ENCODE results near the gene BTN3A1. TPM values are rescaled to one million over a fixed set of nuclear protein-coding genes. Genes with fewer than 3 reads are reported as not detected.
A peak's percentile ranks its signal among the peaks of the same experiment; 100 is the strongest.
"Not testable (repeated sequence)": the region's sequence is repeated elsewhere in the genome, so short reads cannot be mapped to it uniquely, and the experiment has no call there.

BTN3A1 gene
- total RNA-seq, 1 donor from 2014 or later = 18.4 TPM

DNA sequence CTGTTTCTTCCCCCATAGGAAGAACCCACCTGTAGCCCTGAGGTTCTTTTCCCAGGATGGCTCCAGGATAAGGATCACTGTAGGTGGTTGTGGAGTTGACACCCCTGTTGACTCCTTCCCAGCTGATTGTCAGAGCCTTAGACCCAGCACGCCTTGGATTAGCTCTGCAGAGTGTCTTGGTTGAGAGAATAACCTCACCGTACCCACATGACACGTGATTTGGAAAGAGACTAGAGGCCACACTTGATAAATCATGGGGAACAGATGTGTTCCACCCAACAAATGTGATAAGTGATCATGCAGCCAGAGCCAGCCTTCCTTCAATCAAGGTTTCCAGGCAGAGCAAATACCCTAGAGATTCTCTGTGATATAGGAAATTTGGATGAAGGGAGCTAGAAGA lies 12.2 kb downstream of the BTN3A1 start:
- peak; percentile 33 for DNase-seq (ENCODE audit: low read depth)

DNA sequence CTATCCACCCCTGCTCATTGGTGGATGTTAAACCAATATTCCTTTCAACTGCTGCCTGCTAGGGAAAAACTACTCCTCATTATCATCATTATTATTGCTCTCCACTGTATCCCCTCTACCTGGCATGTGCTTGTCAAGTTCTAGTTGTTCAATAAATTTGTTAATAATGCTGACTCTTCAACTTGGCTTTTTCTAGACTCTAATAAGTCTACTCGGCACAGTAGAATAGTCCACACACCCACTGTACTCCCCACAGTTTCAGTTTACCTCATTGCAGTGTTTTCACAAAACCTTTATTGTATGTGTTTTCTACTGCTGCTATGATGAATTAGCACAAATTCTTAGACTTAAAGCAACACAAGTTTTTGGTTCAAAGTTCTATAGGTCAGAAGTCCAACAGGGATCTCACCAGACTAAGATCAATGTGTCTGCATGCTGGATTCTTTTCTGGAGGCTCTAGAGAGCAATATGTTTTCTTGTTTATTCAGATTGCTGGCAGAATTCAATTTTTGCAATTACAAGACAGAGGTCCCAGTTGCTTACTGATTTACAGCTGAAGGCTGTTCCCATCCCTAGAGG lies 13.1 kb downstream of the BTN3A1 start:
- DNase-seq (ENCODE audit: low read depth) = no peak

DNA sequence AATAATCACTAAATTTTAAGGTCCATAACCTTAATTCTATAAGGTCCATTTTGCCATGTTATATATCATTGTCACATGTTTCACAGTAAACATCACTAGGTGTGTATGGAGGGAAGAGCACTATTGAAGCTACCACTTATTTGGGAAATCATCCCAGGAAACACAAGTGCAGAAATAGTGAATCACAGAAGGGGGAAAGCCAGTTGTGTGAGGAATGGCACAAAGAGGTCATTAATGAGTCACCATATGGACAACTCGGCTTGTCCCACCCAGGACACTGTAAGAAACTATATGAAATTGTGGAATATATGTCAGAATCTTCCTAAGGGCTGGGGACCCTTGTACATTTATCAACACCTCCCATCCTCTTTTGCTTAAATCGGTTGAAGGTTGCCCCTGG lies 13.7 kb downstream of the BTN3A1 start:
- DNase-seq (ENCODE audit: low read depth) = no peak

DNA sequence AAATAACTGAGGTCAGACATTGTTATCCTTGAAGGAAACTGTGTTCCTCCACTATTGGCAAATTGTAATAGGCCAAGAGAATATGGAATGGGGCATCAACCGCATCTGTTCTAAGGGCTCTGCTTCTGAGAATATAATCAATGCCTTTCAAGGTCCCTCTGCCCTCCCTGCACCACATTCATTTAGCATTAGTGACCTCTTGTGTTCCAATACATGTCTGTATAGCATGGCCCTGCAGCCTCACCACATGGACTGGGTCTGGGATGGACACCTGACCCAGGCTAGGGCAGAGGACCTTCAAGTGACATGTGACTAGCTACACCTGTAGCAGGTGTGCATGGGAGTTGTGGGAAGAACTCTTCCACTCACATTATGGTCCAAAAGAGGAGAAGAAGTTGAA lies 14.2 kb downstream of the BTN3A1 start:
- DNase-seq (ENCODE audit: low read depth) = no peak

DNA sequence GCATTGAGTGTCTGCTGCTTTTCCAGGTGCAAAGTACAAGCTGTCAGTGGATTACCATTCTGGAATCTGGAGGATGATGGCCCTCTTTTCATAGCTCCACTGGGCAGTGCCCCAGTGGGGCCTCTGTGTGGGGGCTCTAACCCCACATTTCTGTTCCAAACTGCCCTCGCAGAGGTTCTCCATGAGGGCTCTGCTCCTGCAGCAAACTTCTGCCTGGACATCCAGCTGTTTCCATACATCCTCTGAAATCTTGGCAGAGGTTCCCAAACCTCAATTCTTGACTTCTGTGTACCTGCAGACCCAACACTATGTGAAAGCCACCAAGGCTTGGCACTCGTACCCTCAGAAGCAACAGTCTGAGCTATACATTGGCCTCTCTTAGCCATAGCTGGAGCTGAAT lies 16.0 kb downstream of the BTN3A1 start:
- not testable (repeated sequence) for DNase-seq (ENCODE audit: low read depth)

DNA sequence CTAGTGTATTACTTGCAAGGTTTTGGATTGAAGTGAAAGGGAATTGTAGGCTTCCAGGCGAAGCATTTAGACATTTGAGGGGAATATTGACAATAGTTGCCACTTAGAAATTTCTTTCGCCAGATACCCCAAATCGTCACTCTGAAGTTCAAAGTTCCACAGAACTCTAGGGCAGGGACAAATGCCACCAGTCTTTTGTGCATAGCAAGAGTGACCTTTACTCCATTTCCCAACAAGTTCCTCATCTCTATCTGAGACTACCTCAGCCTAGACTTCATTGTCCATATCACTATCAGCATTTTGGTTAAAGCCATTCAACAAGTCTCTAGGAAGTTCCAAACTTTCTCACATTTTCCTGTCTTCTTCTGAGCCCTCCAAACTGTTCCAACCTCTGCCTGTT lies 16.7 kb downstream of the BTN3A1 start:
- DNase-seq (ENCODE audit: low read depth) = not testable (repeated sequence)

DNA sequence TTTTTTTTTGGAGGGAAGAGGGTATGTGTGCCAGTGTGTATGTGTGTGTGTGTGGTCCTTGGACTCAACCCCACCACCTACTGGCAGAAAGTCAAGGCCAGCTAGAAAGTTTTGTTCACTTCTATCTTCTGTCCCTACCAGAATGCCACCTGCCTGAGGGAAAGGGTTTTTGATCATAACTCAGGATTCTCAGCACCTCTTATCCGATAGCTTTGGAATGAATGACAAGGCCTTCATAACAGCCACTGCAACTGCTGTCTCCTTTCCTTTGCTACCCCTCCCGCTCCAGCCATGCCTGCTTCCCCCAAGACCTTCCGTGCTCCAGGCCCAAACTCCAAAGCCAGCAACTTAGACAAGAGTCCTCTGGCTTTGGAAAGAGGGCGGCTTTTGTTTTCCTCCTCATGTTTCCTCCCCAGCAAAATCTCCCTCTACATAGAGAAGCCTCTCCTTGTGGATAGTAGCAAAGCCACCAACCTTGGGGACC lies 18.7 kb downstream of the BTN3A1 start:
- DNase-seq (ENCODE audit: low read depth) = peak; percentile 31

DNA sequence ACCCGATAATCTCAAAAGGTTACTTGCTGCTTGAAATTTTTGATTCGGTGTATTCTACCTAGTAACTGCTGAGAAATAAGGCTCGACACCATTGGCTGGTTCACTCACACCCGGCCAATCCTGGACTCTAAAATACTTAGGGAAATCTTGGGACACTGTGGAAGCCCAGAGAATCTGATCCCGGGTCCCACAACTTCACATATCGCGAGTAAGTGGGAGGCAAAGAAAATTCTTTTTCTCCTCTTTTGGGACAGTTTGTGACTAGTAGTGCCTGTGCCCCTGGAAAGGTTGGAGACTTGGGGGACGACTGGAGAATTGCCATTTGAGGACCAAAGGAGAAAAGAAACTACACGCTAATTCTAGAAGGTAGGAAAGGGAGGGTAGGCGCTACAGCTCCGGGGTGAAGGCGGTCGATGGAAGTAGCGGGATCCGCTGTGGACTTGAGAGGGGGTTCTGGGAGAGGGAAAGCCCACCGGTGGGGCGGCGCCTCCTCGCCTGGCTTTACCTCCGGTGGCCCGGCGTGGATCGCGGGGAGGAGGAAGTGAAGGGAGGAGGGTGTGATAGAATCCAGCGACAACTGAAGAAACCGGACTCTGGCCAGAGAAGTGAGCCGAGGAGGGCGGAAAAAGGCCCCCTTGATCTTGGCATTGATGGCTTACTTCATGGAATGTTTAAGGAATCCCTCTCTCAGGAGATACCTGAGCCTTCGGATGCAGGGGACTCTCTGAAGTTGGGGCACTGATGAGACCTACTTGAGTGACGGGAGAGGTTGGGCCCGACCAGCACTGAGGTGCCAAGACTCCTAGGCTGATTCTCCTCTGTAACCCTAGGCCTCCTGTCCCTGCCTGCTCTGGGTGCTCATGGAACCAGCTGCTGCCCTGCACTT lies 19.4 kb downstream of the BTN3A1 start:
- peak; percentile 92 for DNase-seq (ENCODE audit: low read depth)

DNA sequence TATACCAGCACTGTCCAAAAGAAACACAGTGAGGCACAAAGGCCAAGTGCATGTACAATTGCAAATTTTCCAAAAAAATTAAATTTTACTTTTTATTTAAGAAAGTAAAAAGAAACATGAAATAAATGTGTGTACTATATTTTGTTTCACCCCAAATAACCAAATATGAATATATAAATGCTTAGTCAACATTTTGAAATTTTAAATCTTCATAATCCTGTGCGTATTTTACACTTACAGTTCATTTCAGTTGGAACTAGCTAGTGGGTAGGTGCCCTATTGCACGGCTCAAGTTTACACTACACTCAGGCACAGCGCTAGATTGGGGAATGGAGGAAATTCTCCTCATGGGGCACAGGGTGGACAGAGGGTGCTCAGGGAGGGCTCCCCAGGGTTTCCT lies 20.3 kb downstream of the BTN3A1 start:
- DNase-seq (ENCODE audit: low read depth) = no peak

DNA sequence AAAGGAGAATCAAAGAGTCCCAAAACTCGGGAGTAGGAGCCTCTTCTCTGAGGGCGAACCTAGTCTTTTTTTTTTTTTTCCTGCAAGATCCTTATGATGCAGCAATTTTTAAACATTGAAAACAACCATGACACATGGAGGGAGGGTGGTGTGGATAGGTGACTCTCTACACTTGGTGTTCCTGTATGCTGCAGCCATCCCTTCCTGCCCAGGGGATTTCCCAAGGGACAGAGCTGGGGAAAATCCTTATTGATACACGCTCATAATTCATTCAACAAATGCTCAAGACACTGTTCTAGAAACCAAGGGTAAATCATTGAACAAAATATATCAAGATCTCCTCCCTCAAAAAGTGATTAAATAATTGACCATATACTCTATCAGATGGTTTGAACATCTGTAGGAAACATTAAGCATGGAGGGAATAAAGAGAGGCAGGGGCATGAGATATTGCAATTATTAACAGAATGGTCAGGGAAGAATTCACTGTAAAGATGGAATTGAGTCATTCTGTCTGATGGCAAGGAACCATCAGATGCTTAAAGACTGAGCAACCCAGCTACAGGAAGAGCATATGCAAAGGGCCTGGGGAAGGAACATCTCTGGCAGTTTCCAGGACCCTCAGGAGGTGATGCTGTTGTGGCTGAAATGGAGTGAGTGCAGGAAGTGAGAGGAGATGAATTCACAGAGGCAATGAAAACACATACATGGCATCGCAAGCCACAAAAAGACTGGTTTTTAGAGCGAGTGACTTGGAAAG lies 24.8 kb downstream of the BTN3A1 start:
- DNase-seq (ENCODE audit: low read depth) = no peak

DNA sequence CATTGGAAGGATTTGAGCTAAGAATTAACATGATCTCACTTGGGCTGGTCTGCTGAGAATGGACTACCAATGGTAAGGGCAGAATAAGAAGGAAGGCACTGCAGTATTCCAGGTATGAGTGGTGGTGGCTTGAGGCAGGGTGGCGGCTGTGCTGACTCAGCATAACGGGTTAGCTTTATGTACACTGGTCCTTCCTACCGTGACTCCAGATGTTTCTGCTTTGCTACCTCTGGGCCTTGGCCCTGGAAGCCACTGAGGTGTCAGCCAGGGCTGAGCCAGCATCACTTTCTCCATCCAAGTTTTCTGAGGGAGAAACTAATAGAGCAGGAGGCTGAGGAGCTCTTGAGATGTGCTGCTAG lies 25.4 kb downstream of the BTN3A1 start:
- DNase-seq (ENCODE audit: low read depth) = no peak

DNA sequence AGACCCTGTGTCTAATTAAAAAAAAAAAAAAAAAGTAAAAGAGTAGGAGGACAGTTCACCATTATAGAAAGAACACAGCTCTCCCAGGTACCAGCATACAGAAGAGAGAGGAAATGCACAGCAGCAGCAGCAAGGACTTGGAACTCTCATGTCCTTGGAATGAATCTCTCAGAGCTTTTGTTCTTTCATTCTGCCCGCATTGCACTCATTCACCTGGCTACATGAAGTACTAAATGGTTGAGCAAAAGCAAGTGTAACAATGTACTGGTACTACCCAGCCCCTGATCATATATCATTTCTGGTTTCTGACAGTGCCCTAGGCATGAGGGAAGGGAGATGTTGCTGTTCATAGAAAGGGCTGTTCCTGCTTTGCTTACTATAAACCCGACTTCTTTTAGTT lies 26.1 kb downstream of the BTN3A1 start:
- DNase-seq (ENCODE audit: low read depth) = no peak

DNA sequence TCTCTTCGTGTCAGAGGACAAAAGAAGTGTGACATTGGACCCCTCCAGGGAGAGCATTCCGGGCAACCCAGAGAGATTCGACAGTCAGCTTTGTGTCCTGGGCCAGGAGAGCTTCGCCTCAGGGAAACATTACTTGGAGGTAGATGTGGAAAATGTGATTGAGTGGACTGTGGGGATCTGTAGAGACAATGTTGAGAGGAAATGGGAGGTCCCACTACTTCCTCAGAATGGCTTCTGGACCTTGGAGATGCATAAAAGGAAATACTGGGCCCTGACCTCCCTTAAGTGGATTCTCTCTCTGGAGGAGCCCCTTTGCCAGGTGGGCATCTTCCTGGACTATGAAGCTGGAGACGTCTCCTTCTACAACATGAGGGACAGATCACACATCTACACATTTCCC lies 28.7 kb downstream of the BTN3A1 start:
- DNase-seq (ENCODE audit: low read depth) = no peak

DNA sequence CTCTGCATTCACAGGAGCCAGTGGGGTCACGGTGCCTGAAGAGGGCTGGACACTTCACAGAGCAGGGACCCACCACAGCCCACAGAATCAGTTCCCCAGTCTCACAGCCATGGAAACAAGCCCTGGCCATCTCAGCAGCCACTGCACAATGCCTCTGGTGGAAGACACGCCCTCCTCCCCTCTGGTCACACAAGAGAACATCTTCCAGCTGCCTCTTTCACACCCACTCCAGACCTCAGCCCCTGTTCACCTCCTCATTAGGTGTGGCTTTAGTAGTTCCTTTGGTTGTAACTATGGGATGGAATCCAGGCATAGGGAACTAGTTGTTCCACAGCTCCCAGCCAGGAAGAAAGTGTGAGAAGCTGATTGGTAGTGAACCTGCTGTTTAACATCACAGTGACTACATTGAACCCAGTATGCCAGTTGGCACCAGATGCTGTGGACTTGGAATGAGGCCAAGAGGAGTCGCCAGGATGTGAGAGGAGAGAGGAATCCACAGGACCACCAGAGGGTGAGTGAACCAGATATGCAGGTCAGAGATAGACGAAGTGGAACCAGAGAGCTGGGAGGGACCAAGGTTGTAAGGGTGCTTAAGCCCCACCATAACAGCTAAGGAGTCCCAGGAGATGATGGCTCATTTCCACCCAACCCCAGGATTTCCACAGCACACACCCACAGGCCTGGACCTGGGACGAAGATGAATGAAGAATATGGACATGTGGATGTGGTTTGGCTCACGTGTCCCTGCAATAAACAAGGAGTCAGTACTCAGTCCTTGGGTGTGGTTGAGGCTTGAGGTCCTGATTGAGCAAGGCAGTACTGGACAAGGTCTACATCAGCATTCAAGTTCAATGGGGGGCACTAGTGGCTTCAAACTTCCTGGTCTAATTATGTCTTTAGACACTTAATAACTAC lies 29.4 kb downstream of the BTN3A1 start:
- no peak for DNase-seq (ENCODE audit: low read depth)

DNA sequence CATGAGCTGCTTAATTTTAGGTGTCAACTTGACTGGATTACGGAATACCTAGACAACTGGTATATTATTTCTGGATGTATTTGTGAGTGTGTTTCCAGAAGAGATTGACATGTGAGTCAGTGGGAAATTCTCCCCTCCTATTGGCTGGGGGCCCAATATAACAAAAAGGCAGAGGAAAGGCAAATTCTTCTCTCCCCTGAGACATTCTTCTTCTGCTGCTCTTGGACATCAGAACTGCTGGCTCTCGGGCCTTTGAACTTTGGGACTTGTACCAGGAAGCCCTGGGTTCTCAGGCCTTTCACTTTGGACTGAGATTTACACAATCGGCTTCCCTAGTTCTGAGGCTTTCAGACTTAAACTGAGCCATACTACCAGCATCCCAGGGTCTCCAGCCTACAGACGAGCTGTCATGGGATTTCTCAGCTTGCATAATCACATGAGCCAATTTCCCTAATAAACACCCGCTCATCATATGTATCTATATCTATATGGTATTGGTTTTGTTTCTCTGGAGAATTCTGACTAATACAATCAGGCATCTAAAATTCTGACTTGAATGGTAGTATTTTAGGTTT lies 30.6 kb downstream of the BTN3A1 start:
- DNase-seq (ENCODE audit: low read depth) = no peak

DNA sequence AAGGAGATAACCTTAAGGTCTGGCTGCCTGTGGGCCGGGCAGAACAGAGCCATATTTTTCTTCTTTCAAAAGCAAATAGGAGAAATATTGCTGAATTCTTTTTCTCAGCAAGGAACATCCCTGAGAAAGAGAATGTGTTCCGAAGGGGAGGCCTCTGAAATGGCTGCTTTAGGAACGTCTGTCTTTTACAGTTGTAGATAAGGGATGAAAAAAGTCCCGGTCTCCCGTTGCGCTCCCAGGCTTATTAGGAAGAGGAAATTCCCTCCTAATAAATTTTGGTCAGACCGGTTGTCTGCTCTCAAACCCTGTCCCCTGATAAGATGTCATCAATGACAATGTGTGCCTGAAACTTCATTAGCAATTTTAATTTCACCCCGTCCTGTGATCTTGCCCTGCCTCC lies 31.6 kb downstream of the BTN3A1 start:
- DNase-seq (ENCODE audit: low read depth) = not testable (repeated sequence)

DNA sequence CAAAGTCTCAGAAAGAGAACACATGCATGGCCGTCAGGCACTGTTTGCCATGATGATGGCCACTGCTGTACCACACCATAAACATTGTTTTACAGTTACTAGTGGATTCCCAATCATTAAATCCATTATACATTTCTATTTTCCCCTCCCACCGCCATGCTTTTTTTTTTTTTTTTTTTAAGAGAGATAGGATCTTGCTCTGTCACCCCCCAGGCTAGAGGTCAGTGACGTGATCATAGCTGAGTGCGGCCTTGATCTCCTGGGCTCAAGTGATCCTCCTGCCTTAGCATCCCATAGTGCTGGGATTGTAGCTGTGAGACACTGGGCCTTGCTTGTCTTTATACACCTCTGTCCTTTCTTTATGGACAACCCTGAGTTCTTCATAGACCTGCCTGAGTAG lies 33.9 kb downstream of the BTN3A1 start:
- DNase-seq (ENCODE audit: low read depth) = no peak

DNA sequence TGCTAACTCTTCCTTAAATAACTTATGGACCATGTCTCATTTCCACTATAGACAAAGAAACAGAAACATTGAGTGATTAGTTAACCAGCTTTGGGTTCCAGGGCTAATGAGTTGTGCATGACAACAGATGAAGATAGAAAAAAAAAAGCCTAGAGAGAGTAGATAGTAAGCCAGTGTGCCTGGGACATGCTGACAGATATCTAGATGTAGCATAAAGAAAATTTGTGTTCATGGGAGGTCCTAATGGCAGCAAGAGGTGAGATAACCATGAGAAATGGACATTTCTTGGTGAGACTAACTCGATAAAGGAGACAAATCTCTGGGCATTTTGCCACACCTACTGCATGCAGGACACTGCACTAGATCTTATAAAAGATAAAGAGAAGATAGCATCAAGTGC lies 35.5 kb downstream of the BTN3A1 start:
- DNase-seq (ENCODE audit: low read depth) = no peak

DNA sequence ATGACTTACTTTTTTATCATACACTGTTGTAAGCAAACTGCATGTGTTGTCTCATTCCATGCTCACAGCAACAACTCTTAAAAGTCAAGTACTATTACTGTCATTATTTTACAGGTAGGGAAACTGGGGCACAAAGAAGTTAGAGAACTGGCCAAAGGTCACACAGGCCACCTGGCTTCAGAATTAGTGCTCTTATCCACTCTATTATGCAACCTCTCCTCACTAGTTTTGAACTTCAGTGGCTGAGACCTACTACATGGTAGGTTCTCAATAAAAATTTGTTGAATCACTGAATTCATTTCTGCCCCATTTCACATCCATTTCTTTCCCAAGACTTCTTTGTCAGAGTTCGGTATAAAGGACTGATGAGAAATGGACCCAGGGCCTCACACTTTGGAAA lies 35.9 kb downstream of the BTN3A1 start:
- no peak for DNase-seq (ENCODE audit: low read depth)

DNA sequence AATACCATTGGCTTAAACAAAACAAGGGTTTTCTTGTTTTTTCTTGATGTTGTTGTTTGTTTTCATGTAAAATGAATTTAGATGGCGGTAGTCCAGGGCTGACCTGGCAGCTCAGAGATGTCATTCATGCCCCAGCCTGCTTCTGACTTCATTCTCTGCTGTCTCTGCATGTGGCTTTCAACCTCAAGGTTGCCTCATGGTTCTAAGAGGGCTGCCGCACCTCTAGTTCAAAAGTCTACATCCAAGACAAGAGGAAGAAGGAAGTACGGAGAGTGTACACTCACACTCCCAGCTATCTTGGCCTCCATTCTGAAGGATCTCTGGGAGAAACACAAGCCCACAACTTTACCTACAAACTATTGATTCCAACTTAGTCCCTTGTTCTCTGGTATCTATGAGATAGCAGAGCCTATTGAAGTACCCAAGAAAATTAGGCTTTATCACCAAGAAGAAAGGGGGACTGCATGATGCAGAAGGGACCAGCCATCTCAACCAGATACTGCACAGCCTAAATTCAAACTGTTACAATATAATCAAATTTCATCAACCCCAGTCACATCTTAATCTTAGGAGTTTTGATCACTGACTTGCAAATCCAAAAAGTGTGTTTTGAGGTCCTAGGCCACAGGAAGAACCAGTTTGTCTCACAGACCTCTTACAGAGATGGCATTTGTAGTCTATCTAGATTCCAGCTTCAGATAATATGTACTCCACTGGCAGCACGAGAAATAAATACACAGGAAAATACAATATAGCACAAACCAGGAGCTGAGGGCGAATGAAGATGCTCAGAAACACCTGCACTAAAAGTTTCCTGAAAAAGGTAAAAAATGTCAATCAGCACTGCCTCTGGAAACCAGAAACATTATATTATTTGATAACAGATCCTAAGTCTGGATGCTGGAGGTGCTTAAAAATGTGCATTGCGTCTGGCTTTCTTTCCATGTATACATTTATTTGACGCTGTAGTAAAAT lies 37.4 kb downstream of the BTN3A1 start:
- DNase-seq (ENCODE audit: low read depth) = no peak
